CD4-positive, alpha-beta memory T cell (primary cell): ENCODE results near the gene KCNQ1. TPM values are rescaled to one million over a fixed set of nuclear protein-coding genes. Genes with fewer than 3 reads are reported as not detected.

Experiments
- CTCF ChIA-PET: fragments of 350-600 bp; sonication (Branson Sonifier 250); formaldehyde crosslinking; loops from one replicate; lab custom pipeline; 2021; ENCODE audit warnings: inconsistent platforms; ENCODE audit not compliant: partially characterized antibody; lab: Charles Lee
- POLR2A ChIA-PET: fragments of 350-600 bp; sonication (Branson Sonifier 250); formaldehyde crosslinking; loops from one replicate; lab custom pipeline; 2021; ENCODE audit not compliant: partially characterized antibody; lab: Charles Lee
- DNase-seq, 5 donors: peaks; one replicate each; pipeline versions ENCODE4 v3.0.0 to v3.0.0-alpha.2; 2020 to 2022; ENCODE audit warnings: mixed read lengths in 1 of 5
- H3K27ac ChIP-seq: one replicate; pipeline ENCODE4 v1.7.0; 2013; ENCODE audit warnings: low read depth, low read length
- H3K27me3 ChIP-seq: 2 replicates; pipeline ENCODE4 v1.7.0; 2013; ENCODE audit warnings: mild to moderate bottlenecking, low read length, moderate library complexity; ENCODE audit not compliant: insufficient read depth
- H3K36me3 ChIP-seq: 2 replicates; pipeline ENCODE4 v1.7.0; 2013; ENCODE audit warnings: mild to moderate bottlenecking, low read length, moderate library complexity; ENCODE audit not compliant: insufficient read depth
- H3K4me1 ChIP-seq: 2 replicates; pipeline ENCODE4 v1.7.0; 2013; ENCODE audit warnings: mild to moderate bottlenecking, low read length, moderate library complexity; ENCODE audit not compliant: insufficient read depth
- H3K4me3 ChIP-seq, 2 donors: one replicate each; pipeline ENCODE4 v1.7.0; 2013; ENCODE audit warnings: low read length in 2 of 2, mild to moderate bottlenecking in 1 of 2
- H3K9me3 ChIP-seq, 2 donors: one replicate each; pipeline ENCODE4 v1.7.0; 2013; ENCODE audit warnings: low read length in 2 of 2, control low read depth in 1 of 2; ENCODE audit not compliant: control insufficient read depth in 1 of 2
- H3K27ac Mint-ChIP-seq, 7 donors: one replicate each; pipeline ENCODE4 v1.8.0; 2020 to 2021; ENCODE audit warnings: mixed read lengths in 7 of 7, mild to moderate bottlenecking in 6 of 7, inconsistent platforms in 3 of 7, moderate library complexity in 3 of 7
- H3K27me3 Mint-ChIP-seq, 2 donors: one replicate each; pipeline ENCODE4 v1.8.0; 2020 to 2021; ENCODE audit warnings: mixed read lengths in 2 of 2
- H3K36me3 Mint-ChIP-seq, 2 donors: one replicate each; pipeline ENCODE4 v1.8.0; 2020 to 2021; ENCODE audit warnings: mixed read lengths in 2 of 2, inconsistent platforms in 1 of 2, mild to moderate bottlenecking in 1 of 2
- H3K4me1 Mint-ChIP-seq, 4 donors: one replicate each; pipeline ENCODE4 v1.8.0; 2020 to 2021; ENCODE audit warnings: mixed read lengths in 4 of 4, mild to moderate bottlenecking in 1 of 4
- H3K4me3 Mint-ChIP-seq, 8 donors: one replicate each; pipeline ENCODE4 v1.8.0; 2020 to 2021; ENCODE audit warnings: mixed read lengths in 8 of 8, mild to moderate bottlenecking in 7 of 8, moderate library complexity in 6 of 8, inconsistent platforms in 3 of 8
- H3K9me3 Mint-ChIP-seq, 8 donors: one replicate each; pipeline ENCODE4 v1.8.0; 2020 to 2021; ENCODE audit warnings: mixed read lengths in 8 of 8, mild to moderate bottlenecking in 5 of 8, inconsistent platforms in 3 of 8, moderate library complexity in 1 of 8
- intact Hi-C: fragments of 100-400 bp; cut with micrococcal nuclease; formaldehyde crosslinking; loops from one replicate; pipeline ENCODE4 v1.15.1; 2023
- polyA plus RNA-seq, 2 donors: library from polyadenylated mRNA; unstranded; fragments of 300-500 nt; fragmentation: Illumina TruSeq; gene quantifications; one replicate each; pipeline ENCODE4 v1.2.3, GENCODE V29; 2021
- total RNA-seq, 2 experiments: library from RNA; stranded (reverse); gene quantifications; one replicate each; pipeline ENCODE4 v1.2.3, GENCODE V29; 2021

Gene KCNQ1
- total and polyA plus RNA-seq, 4 experiments from 2014 or later, result 5.4 to 21.7 (median 21.5) TPM

GRCh38 chr11:2825889-2826678 lies 381.3 kb downstream of the KCNQ1 start:
- H3K27me3 Mint-ChIP-seq, result no peaks in the 10 kb centered on the region
- H3K4me1 ChIP-seq, result no peaks in the 10 kb centered on the region
- DNase-seq, result peak in 1 of 5 donors; percentile 1
- ChIA-PET CTCF (no interaction called here), POLR2A (no interaction called here)
- intact Hi-C loops, result no loop called here
- no peaks in the 10 kb centered on the region for H3K36me3 ChIP-seq
- no peak overlapping the region for H3K4me3 ChIP-seq
- peaks cover 6 to 45% (median 28%) of the 10 kb centered on the region in 8 donors for H3K9me3 Mint-ChIP-seq
- no peak overlapping the region for H3K27ac ChIP-seq
- H3K9me3 ChIP-seq, result peaks cover 0 to 7% of the 10 kb centered on the region in 2 donors
- H3K27me3 ChIP-seq, result no peaks in the 10 kb centered on the region
- no peak overlapping the region for H3K27ac Mint-ChIP-seq
- no peak overlapping the region for H3K4me3 Mint-ChIP-seq
- peaks cover 24 to 50% of the 10 kb centered on the region in 2 donors for H3K36me3 Mint-ChIP-seq
- H3K4me1 Mint-ChIP-seq, result no peaks in the 10 kb centered on the region

GRCh38 chr11:2826679-2827056 lies 381.9 kb downstream of the KCNQ1 start:
- POLR2A ChIA-PET, result no interaction called here

GRCh38 chr11:2827256-2827655 lies 382.4 kb downstream of the KCNQ1 start:
- Histone ChIP-seq H3K27me3 (no peaks in the 10 kb centered on the region), H3K36me3 (no peaks in the 10 kb centered on the region), H3K9me3 (peaks cover 0 to 7% of the 10 kb centered on the region in 2 donors), H3K4me1 (no peaks in the 10 kb centered on the region), H3K27ac (no peak overlapping the region), H3K4me3 (no peak overlapping the region)
- H3K27ac Mint-ChIP-seq, result no peak overlapping the region
- no peaks in the 10 kb centered on the region for H3K4me1 Mint-ChIP-seq
- H3K27me3 Mint-ChIP-seq, result no peaks in the 10 kb centered on the region
- CTCF ChIA-PET, result no interaction called here
- H3K36me3 Mint-ChIP-seq, result peaks cover 17 to 41% of the 10 kb centered on the region in 2 donors
- intact Hi-C loops, result no loop called here
- POLR2A ChIA-PET, result no interaction called here
- no peak overlapping the region for H3K4me3 Mint-ChIP-seq
- no peak for DNase-seq
- H3K9me3 Mint-ChIP-seq, result peaks cover 6 to 36% (median 25%) of the 10 kb centered on the region in 8 donors

More at GRCh38 chr11:2826679-2827056, 381.9 kb downstream of the KCNQ1 start:
- H3K36me3 ChIP-seq, result no peaks in the 10 kb centered on the region
- Mint-ChIP-seq H3K27me3 (no peaks in the 10 kb centered on the region), H3K4me3 (no peak overlapping the region), H3K9me3 (peaks cover 6 to 42% (median 28%) of the 10 kb centered on the region in 8 donors), H3K27ac (no peak overlapping the region), H3K4me1 (no peaks in the 10 kb centered on the region), H3K36me3 (peaks cover 23 to 46% of the 10 kb centered on the region in 2 donors)
- H3K27me3 ChIP-seq, result no peaks in the 10 kb centered on the region
- DNase-seq, result no peak
- intact Hi-C loops, result no loop called here
- no peak overlapping the region for H3K27ac ChIP-seq
- CTCF ChIA-PET, result no interaction called here
- no peak overlapping the region for H3K4me3 ChIP-seq
- no peaks in the 10 kb centered on the region for H3K4me1 ChIP-seq
- H3K9me3 ChIP-seq, result peaks cover 0 to 7% of the 10 kb centered on the region in 2 donors

- Mint-ChIP-seq H3K4me1 (no peaks in the 10 kb centered on the region), H3K27me3 (no peaks in the 10 kb centered on the region), H3K27ac (peak overlapping the region in 1 of 7 donors; percentile 46), H3K9me3 (peaks cover 6 to 32% (median 22%) of the 10 kb centered on the region in 8 donors), H3K4me3 (no peak overlapping the region), H3K36me3 (peaks cover 12 to 35% of the 10 kb centered on the region in 2 donors)
- Histone ChIP-seq H3K9me3 (peaks cover 0 to 7% of the 10 kb centered on the region in 2 donors), H3K4me1 (no peaks in the 10 kb centered on the region), H3K36me3 (no peaks in the 10 kb centered on the region), H3K27ac (no peak overlapping the region), H3K4me3 (no peak overlapping the region), H3K27me3 (no peaks in the 10 kb centered on the region)
- intact Hi-C loops, result no loop called here
- ChIA-PET POLR2A (no interaction called here), CTCF (no interaction called here)
- DNase-seq, result peak in 1 of 5 donors; percentile 12
These were observed 383.0 kb downstream of the KCNQ1 start for GRCh38 chr11:2827792-2828191.

GRCh38 chr11:2828585-2829330 lies 383.9 kb downstream of the KCNQ1 start:
- H3K27ac Mint-ChIP-seq, result no peak overlapping the region
- Histone ChIP-seq H3K27me3 (no peaks in the 10 kb centered on the region), H3K27ac (no peak overlapping the region), H3K4me3 (no peak overlapping the region), H3K4me1 (no peaks in the 10 kb centered on the region), H3K36me3 (no peaks in the 10 kb centered on the region), H3K9me3 (peaks cover 0 to 7% of the 10 kb centered on the region in 2 donors)
- peaks cover 6 to 30% (median 19%) of the 10 kb centered on the region in 8 donors for H3K9me3 Mint-ChIP-seq
- CTCF ChIA-PET, result no interaction called here
- no peak for DNase-seq
- H3K36me3 Mint-ChIP-seq, result peaks cover 11 to 26% of the 10 kb centered on the region in 2 donors
- H3K27me3 Mint-ChIP-seq, result no peaks in the 10 kb centered on the region
- H3K4me1 Mint-ChIP-seq, result no peaks in the 10 kb centered on the region
- POLR2A ChIA-PET, result no interaction called here
- no peak overlapping the region for H3K4me3 Mint-ChIP-seq
- intact Hi-C loops, result no loop called here

GRCh38 chr11:2830030-2830812 lies 385.4 kb downstream of the KCNQ1 start:
- no peak overlapping the region for H3K4me3 Mint-ChIP-seq
- H3K36me3 Mint-ChIP-seq, result peaks cover 8 to 20% of the 10 kb centered on the region in 2 donors
- H3K9me3 ChIP-seq, result peaks cover 0 to 7% of the 10 kb centered on the region in 2 donors
- H3K27me3 Mint-ChIP-seq, result no peaks in the 10 kb centered on the region
- no peaks in the 10 kb centered on the region for H3K27me3 ChIP-seq
- no peak overlapping the region for H3K27ac ChIP-seq
- peaks cover 6 to 28% (median 19%) of the 10 kb centered on the region in 8 donors for H3K9me3 Mint-ChIP-seq
- H3K4me1 Mint-ChIP-seq, result peaks cover 0 to under 1% (median 0%) of the 10 kb centered on the region in 4 donors
- ChIA-PET POLR2A (no interaction called here), CTCF (no interaction called here)
- no peak overlapping the region for H3K4me3 ChIP-seq
- intact Hi-C loops, result no loop called here
- H3K4me1 ChIP-seq, result no peaks in the 10 kb centered on the region
- H3K36me3 ChIP-seq, result no peaks in the 10 kb centered on the region
- H3K27ac Mint-ChIP-seq, result peak overlapping the region in 1 of 7 donors; percentile 24
- peak in 1 of 5 donors; percentile 31 for DNase-seq
